Measurements from ENCODE around the gene TXNDC8. TPM values are rescaled to one million over a fixed set of nuclear protein-coding genes. Genes with fewer than 3 reads are reported as not detected.

TXNDC8 gene
- total RNA-seq, 1 donor from 2014 or later = not detected

GRCh38 chr9:110288503-110288902 is 49.2 kb downstream of the TXNDC8 start:
- Mint-ChIP-seq H3K27ac (no peak overlapping the region), H3K4me1 (ENCODE audit: unreplicated experiment) (peaks cover 8% of the 10 kb centered on the region), H3K9me3 (no peaks in the 10 kb centered on the region), H3K27me3 (no peaks in the 10 kb centered on the region), H3K4me3 (no peak overlapping the region), H3K36me3 (no peaks in the 10 kb centered on the region)
- DNase-seq (ENCODE audit: extremely low spot score, unreplicated experiment) = no peak
- no peak for TF ChIP-seq CTCF (conservative IDR thresholded peaks at IDR 0.05)

DNA sequence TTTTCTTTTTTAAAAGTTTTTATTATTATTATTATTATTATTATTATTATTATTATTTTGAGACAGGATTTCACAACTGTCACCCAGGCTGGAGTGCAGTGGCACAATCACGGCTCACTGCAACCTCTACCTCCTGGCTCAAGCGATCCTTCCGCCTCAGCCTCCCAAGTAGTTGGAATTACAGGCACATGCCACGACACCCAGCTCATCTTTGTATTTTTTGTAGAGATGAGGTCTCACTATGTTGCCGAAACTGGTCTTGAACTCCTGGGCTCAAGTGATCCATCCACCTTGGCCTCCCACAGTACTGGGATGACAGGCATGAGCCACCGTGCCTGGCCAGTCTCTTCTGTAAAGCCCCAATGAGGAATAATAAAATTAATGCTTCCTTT is 50.4 kb downstream of the TXNDC8 start:
- TF ChIP-seq CTCF (conservative IDR thresholded peaks at IDR 0.05) = no peak
- DNase-seq (ENCODE audit: extremely low spot score, unreplicated experiment) = no peak
- Mint-ChIP-seq H3K36me3 (no peaks in the 10 kb centered on the region), H3K4me3 (no peak overlapping the region), H3K27me3 (no peaks in the 10 kb centered on the region), H3K9me3 (no peaks in the 10 kb centered on the region), H3K4me1 (ENCODE audit: unreplicated experiment) (peaks cover 8% of the 10 kb centered on the region), H3K27ac (no peak overlapping the region)

DNA sequence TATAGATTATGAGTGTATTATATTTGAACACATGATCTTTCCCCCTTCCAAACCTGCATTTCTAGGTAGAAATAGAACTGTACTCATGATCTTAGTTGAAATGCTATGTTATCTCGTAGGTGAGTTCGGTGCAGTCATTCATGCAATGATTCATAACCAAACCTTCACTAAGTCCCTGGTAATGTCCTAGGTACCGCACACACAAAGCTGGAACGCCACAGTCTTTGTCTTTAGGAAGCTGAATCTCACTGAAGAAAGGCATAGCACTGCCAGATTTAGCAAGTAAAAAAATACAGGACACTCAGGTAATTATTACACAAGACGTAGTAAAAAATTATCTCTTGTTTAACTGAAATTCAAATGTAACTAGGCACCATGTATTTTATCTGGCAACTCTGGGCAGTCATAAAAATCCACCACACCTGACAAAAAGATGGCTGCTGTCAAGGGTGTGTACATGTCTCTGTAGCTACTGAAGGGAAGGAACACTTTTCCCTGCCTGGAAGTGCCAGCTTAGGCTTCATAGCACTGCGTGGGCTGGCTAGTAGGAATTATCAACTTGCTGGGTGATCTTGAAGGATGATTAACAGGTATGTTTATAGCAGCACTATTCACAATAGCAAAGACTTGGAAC is 53.3 kb downstream of the TXNDC8 start:
- no peaks in the 10 kb centered on the region for H3K27me3 Mint-ChIP-seq
- H3K36me3 Mint-ChIP-seq = no peaks in the 10 kb centered on the region
- peak overlapping the region; percentile 10 for H3K4me3 Mint-ChIP-seq
- peaks cover 8% of the 10 kb centered on the region for H3K4me1 Mint-ChIP-seq (ENCODE audit: unreplicated experiment)
- no peaks in the 10 kb centered on the region for H3K9me3 Mint-ChIP-seq
- TF ChIP-seq CTCF (conservative IDR thresholded peaks at IDR 0.05) = no peak
- DNase-seq (ENCODE audit: extremely low spot score, unreplicated experiment) = no peak
- H3K27ac Mint-ChIP-seq = peak overlapping the region; percentile 50

DNA sequence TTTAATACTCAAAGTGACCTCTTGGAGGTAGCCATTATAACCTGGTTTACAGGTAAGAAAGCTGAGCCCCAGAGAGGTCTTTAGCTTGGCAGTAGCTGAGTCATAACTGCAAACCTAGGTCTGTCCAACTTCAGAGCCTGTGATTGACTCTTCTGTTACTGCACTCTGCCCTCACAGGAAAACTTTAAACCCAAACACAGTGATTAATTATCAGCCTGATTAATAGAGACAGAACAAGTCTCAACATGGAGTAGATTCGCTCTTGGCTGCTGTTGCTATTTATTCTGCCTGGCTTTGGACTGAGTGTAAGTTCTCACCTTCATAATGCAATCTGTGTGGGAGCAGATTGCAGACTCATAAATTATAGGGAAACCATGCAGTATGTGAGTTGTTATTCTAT is 53.9 kb downstream of the TXNDC8 start:
- H3K27ac Mint-ChIP-seq = peak overlapping the region; percentile 50
- H3K36me3 Mint-ChIP-seq = no peaks in the 10 kb centered on the region
- no peak for DNase-seq (ENCODE audit: extremely low spot score, unreplicated experiment)
- peaks cover 8% of the 10 kb centered on the region for H3K4me1 Mint-ChIP-seq (ENCODE audit: unreplicated experiment)
- no peaks in the 10 kb centered on the region for H3K27me3 Mint-ChIP-seq
- no peaks in the 10 kb centered on the region for H3K9me3 Mint-ChIP-seq
- no peak for TF ChIP-seq CTCF (conservative IDR thresholded peaks at IDR 0.05)
- H3K4me3 Mint-ChIP-seq = peak overlapping the region; percentile 10

DNA sequence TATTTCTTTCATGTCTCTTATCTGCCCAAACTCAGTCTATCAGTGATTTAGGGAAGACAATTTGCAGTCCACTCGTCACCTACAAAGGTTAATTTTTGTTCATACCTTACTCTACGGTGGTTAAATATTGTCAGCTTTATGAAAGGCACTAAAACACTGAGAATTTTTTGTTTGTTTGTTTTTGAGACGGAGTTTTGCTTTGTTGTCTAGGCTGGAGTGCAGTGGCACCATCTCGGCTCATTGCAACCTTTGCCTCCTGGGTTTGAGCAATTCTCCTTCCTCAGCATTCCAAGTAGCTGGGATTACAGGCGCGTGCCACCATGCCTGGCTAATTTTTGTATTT is 55.0 kb downstream of the TXNDC8 start:
- peaks cover 8% of the 10 kb centered on the region for H3K4me1 Mint-ChIP-seq (ENCODE audit: unreplicated experiment)
- no peak for DNase-seq (ENCODE audit: extremely low spot score, unreplicated experiment)
- H3K27me3 Mint-ChIP-seq = no peaks in the 10 kb centered on the region
- H3K9me3 Mint-ChIP-seq = no peaks in the 10 kb centered on the region
- no peak for TF ChIP-seq CTCF (conservative IDR thresholded peaks at IDR 0.05)
- H3K27ac Mint-ChIP-seq = no peak overlapping the region
- no peak overlapping the region for H3K4me3 Mint-ChIP-seq
- no peaks in the 10 kb centered on the region for H3K36me3 Mint-ChIP-seq
